22Rv1 (cell line): ENCODE data around the gene VDAC2.
"Not testable (repeated sequence)": the region's sequence is repeated elsewhere in the genome, so short reads cannot be mapped to it uniquely, and the experiment has no call there.

Source experiments
- CTCF ChIP-seq: fragments of 450-650 bp; IDR thresholded peaks from 2 replicates; pipeline ENCODE4 v1.5.1; 2017; ENCODE audit warnings: mild to moderate bottlenecking
- ZFX ChIP-seq: fragments of 450-650 bp; IDR thresholded peaks from 2 replicates; pipeline ENCODE4 v1.6.1; 2017; ENCODE audit warnings: antibody characterized with exemption, borderline replicate concordance

GRCh38 chr10:75206638-75207037 is 4.0 kb upstream of the VDAC2 start:
- TF ChIP-seq CTCF, ZFX: not testable (repeated sequence)
